ENCODE results near the gene KNOP1.

KNOP1 gene

GRCh38 chr16:19717741-19718623 is at the start of gene KNOP1, which contains the start of gene IQCK:
TSS of gene KNOP1 (minus strand) at chr16:19718227. CDS start at chr16:19715035, 3,192 bp downstream.
TSS of gene IQCK (plus strand) at chr16:19718271. CDS start at chr16:19718307, 36 bp downstream.
- DNase-seq (ENCODE audit: low read depth in 2 of 2), result peak; percentile 59 to 61

- no peak for DNase-seq (ENCODE audit: low read depth in 2 of 2)
Observed at GRCh38 chr16:19767497-19767896, 49.5 kb upstream of the KNOP1 start.

- DNase-seq (ENCODE audit: low read depth in 2 of 2), result no peak
Observed at GRCh38 chr16:19766988-19767387, 49.0 kb upstream of the KNOP1 start.

- no peak for DNase-seq (ENCODE audit: low read depth in 2 of 2)
Observed at GRCh38 chr16:19766554-19766884, 48.5 kb upstream of the KNOP1 start.

- no peak for DNase-seq (ENCODE audit: low read depth in 2 of 2)
Observed at GRCh38 chr16:19765860-19766553, 48.0 kb upstream of the KNOP1 start.

GRCh38 chr16:19760356-19761060 is 42.5 kb upstream of the KNOP1 start:
- DNase-seq (ENCODE audit: low read depth in 2 of 2), result no peak

- no peak for DNase-seq (ENCODE audit: low read depth in 2 of 2)
Observed at GRCh38 chr16:19757762-19758595, 40.0 kb upstream of the KNOP1 start.

GRCh38 chr16:19757026-19757425 is 39.0 kb upstream of the KNOP1 start:
- no peak for DNase-seq (ENCODE audit: low read depth in 2 of 2)

GRCh38 chr16:19755268-19755667 is 37.2 kb upstream of the KNOP1 start:
- DNase-seq (ENCODE audit: low read depth in 2 of 2), result no peak

- no peak for DNase-seq (ENCODE audit: low read depth in 2 of 2)
Observed at GRCh38 chr16:19754644-19755036, 36.6 kb upstream of the KNOP1 start.

- peak in 1 of 2 experiments; percentile 3 for DNase-seq (ENCODE audit: low read depth in 2 of 2)
Observed at GRCh38 chr16:19753815-19754643, 36.0 kb upstream of the KNOP1 start.

- DNase-seq (ENCODE audit: low read depth in 2 of 2), result no peak
Observed at GRCh38 chr16:19751478-19752385, 33.7 kb upstream of the KNOP1 start.

GRCh38 chr16:19749571-19750080 is 31.6 kb upstream of the KNOP1 start:
- DNase-seq (ENCODE audit: low read depth in 2 of 2), result no peak

GRCh38 chr16:19748389-19749168 is 30.6 kb upstream of the KNOP1 start:
- DNase-seq (ENCODE audit: low read depth in 2 of 2), result no peak

- DNase-seq (ENCODE audit: low read depth in 2 of 2), result no peak
Observed at GRCh38 chr16:19746561-19746960, 28.5 kb upstream of the KNOP1 start.

- DNase-seq (ENCODE audit: low read depth in 2 of 2), result no peak
Observed at GRCh38 chr16:19745286-19746010, 27.4 kb upstream of the KNOP1 start.

- DNase-seq (ENCODE audit: low read depth in 2 of 2), result no peak
Observed at GRCh38 chr16:19744670-19745069, 26.6 kb upstream of the KNOP1 start.

- DNase-seq (ENCODE audit: low read depth in 2 of 2), result no peak
Observed at GRCh38 chr16:19743816-19744159, 25.8 kb upstream of the KNOP1 start.
